Measurements from ENCODE around the gene GLIS1.

- TF ChIP-seq POLR2A (IDR thresholded peaks at IDR 0.05) (no peak), CTCF (IDR thresholded peaks at IDR 0.05) (no peak), POLR2AphosphoS5 (IDR thresholded peaks at IDR 0.05; ENCODE audit: insufficient read depth in 1 of 2, low read depth in 1 of 2) (no peak)
These were observed 38.3 kb upstream of the GLIS1 start for GRCh38 chr1:53777272-53777671.

Measured in vagina (tissue), 2 donors.